Kidney (tissue), 14 donors: ENCODE results near the gene ERLEC1. TPM values are rescaled to one million over a fixed set of nuclear protein-coding genes. Genes with fewer than 3 reads are reported as not detected.

ENCODE experiments used
- DNase-seq, 5 donors: peaks; one replicate each; pipeline ENCODE4 v3.0.0-alpha.2; 2013 to 2020
- FAIRE-seq: peaks from 2 replicates; lab custom pipeline; 2012; peaks lifted over from hg19 to GRCh38; lab: Jason Lieb, UNC
- H3K27ac ChIP-seq, 2 donors: one replicate each; pipeline ENCODE4 v1.7.0; 2013; ENCODE audit warnings: low read depth in 2 of 2, low read length in 2 of 2, inconsistent platforms in 1 of 2
- H3K27me3 ChIP-seq: one replicate; pipeline ENCODE4 v1.7.1; 2013; ENCODE audit warnings: low read length, inconsistent platforms; ENCODE audit not compliant: control insufficient read depth, insufficient read depth
- H3K36me3 ChIP-seq, 3 donors: one replicate each; pipeline versions ENCODE4 v1.7.0 to v1.7.1; 2013; ENCODE audit warnings: low read length in 3 of 3, control low read depth in 1 of 3, inconsistent platforms in 1 of 3; ENCODE audit not compliant: insufficient read depth in 3 of 3, control insufficient read depth in 2 of 3
- H3K4me1 ChIP-seq, 3 donors: one replicate each; pipeline versions ENCODE4 v1.7.0 to v1.7.1; 2013; ENCODE audit warnings: low read length in 3 of 3, inconsistent platforms in 1 of 3, low read depth in 1 of 3; ENCODE audit not compliant: control insufficient read depth in 2 of 3, insufficient read depth in 2 of 3
- H3K4me3 ChIP-seq, 3 donors: one replicate each; pipeline versions ENCODE4 v1.7.0 to v1.8.1; 2013; ENCODE audit warnings: low read length in 3 of 3, control low read depth in 1 of 3, inconsistent platforms in 1 of 3
- H3K9ac ChIP-seq, 3 donors: one replicate each; pipeline versions ENCODE4 v1.7.0 to v1.7.1; 2013; ENCODE audit warnings: low read length in 3 of 3, control low read depth in 1 of 3, inconsistent platforms in 1 of 3
- H3K9me3 ChIP-seq, 3 donors: one replicate each; pipeline versions ENCODE4 v1.7.0 to v1.7.1; 2013; ENCODE audit warnings: low read length in 3 of 3, control low read depth in 1 of 3, inconsistent platforms in 1 of 3; ENCODE audit not compliant: control insufficient read depth in 2 of 3, insufficient read depth in 1 of 3
- intact Hi-C: fragments of 100-400 bp; cut with DNase I; formaldehyde crosslinking; loops from one replicate; pipeline ENCODE4 v1.11.1; 2022
- microRNA-seq: library from miRNA; unstranded; fragments of <30 nt; microRNA quantifications from one replicate; pipeline ENCODE4 v1.2.0, GENCODE V29; 2020
- polyA plus RNA-seq: library from polyadenylated mRNA; stranded (reverse); fragments of 350-450 nt; fragmentation: Illumina TruSeq; extraction: RNeasy Lipid Tissue Mini Kit (QIAGEN cat#74804); gene quantifications from one replicate; pipeline ENCODE4 v1.2.3, GENCODE V29; 2014; ENCODE audit warnings: low read depth, low replicate concordance; ENCODE audit not compliant: insufficient read depth
- total RNA-seq: library from RNA; stranded (reverse); fragmentation: NEBNext Ultra II Directional; extraction: Animal tissue kit (Norgen Biotek cat#: 25700); gene quantifications from one replicate; pipeline ENCODE4 v1.2.1, GENCODE V29; 2021
- TF ChIP-seq, protein P1 (sequence below): IDR thresholded peaks from 3 replicates; pipeline ENCODE4 v1.5.1; 2012; ENCODE audit warnings: mild to moderate bottlenecking, moderate library complexity, borderline replicate concordance; ENCODE audit not compliant: insufficient read depth; ENCODE audit errors: extremely low read depth
- donor health status: control.
- donor health status: control.
- donor health status: control.
- donor health status: control.
- donor health status: control.
- donor health status: DM: yes; HTN: yes; CAD: no.
- donor health status: Normal renal cell carcinoma (clear cell type).

Gene ERLEC1
- total and polyA plus RNA-seq, 2 donors from 2014 or later, result 39.9 to 43.7 TPM

DNA sequence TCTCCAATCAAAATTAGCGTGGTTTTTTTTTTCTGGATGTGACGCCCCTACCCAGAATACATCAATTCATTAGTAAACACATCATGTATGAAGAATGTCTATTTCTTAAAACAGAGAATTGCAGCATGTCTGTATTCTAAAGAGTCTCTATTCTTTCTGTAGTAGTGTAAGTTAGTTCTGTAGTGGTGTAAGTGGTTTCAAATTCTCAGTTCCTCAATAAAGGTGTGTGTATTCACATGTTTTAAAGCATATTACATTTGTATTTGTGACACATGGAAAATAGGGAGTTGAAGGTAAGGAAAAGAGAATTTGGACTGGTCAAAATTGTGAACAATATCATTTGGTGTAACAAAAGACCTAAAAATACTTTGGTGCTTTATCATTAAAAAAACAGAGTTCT lies 80.9 kb downstream of the ERLEC1 start:
- H3K27me3 ChIP-seq, result no peaks in the 10 kb centered on the region
- H3K27ac ChIP-seq, result no peak overlapping the region
- no peak overlapping the region for H3K4me3 ChIP-seq
- H3K36me3 ChIP-seq, result peaks cover 0 to 12% (median 9%) of the 10 kb centered on the region in 3 donors
- FAIRE-seq, result no peak
- no peaks in the 10 kb centered on the region for H3K9me3 ChIP-seq
- DNase-seq, result no peak
- intact Hi-C loops, result no loop called here
- H3K9ac ChIP-seq, result no peak overlapping the region
- TF ChIP-seq, protein P1, sequence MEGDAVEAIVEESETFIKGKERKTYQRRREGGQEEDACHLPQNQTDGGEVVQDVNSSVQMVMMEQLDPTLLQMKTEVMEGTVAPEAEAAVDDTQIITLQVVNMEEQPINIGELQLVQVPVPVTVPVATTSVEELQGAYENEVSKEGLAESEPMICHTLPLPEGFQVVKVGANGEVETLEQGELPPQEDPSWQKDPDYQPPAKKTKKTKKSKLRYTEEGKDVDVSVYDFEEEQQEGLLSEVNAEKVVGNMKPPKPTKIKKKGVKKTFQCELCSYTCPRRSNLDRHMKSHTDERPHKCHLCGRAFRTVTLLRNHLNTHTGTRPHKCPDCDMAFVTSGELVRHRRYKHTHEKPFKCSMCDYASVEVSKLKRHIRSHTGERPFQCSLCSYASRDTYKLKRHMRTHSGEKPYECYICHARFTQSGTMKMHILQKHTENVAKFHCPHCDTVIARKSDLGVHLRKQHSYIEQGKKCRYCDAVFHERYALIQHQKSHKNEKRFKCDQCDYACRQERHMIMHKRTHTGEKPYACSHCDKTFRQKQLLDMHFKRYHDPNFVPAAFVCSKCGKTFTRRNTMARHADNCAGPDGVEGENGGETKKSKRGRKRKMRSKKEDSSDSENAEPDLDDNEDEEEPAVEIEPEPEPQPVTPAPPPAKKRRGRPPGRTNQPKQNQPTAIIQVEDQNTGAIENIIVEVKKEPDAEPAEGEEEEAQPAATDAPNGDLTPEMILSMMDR, result no peak
- H3K4me1 ChIP-seq, result no peaks in the 10 kb centered on the region

Small RNA genes within 50 kb of the gene (microRNA-seq; reads per million reads assigned to microRNA genes)
- gene MIR3682, result not detected

Other genes with a start within 250 kb of the ERLEC1 start
- 1.6 TPM for gene CHAC2, start 19.2 kb upstream of the ERLEC1 start, total RNA-seq
- 3.7 TPM for gene CHAC2, start 19.2 kb upstream of the ERLEC1 start, polyA plus RNA-seq
- gene ASB3, start 91 bp upstream of the ERLEC1 start, total RNA-seq, result 20.1 TPM
- gene ASB3, start 91 bp upstream of the ERLEC1 start, polyA plus RNA-seq, result 8.0 TPM
- gene GPR75, start 72.9 kb downstream of the ERLEC1 start, total RNA-seq, result 2.4 TPM
- gene GPR75, start 72.9 kb downstream of the ERLEC1 start, polyA plus RNA-seq, result 0.17 TPM
- 41.7 TPM for gene PSME4, start 183.9 kb downstream of the ERLEC1 start, total RNA-seq
- 23.4 TPM for gene PSME4, start 183.9 kb downstream of the ERLEC1 start, polyA plus RNA-seq